KOPT-K1 (cell line): ENCODE measurements around the gene CELF4.

Experiments
- H3K27ac ChIP-seq: fragments of 200-600 bp; sonication (generic); 2 replicates; pipeline ENCODE4 v1.5.1; 2016; ENCODE audit warnings: antibody characterized with exemption, mild to moderate bottlenecking, low read depth, low read length; ENCODE audit not compliant: poor library complexity, severe bottlenecking
- H3K36me3 ChIP-seq: fragments of 200-600 bp; sonication (generic); 2 replicates; pipeline ENCODE4 v1.5.1; 2017; ENCODE audit warnings: antibody characterized with exemption, mild to moderate bottlenecking, low read length, moderate library complexity; ENCODE audit not compliant: insufficient read depth
- H3K9me3 ChIP-seq: fragments of 200-600 bp; sonication (generic); 2 replicates; pipeline ENCODE4 v1.5.1; 2017; ENCODE audit warnings: antibody characterized with exemption, low read length, mild to moderate bottlenecking; ENCODE audit not compliant: insufficient read depth, poor library complexity, severe bottlenecking

CELF4 gene

DNA sequence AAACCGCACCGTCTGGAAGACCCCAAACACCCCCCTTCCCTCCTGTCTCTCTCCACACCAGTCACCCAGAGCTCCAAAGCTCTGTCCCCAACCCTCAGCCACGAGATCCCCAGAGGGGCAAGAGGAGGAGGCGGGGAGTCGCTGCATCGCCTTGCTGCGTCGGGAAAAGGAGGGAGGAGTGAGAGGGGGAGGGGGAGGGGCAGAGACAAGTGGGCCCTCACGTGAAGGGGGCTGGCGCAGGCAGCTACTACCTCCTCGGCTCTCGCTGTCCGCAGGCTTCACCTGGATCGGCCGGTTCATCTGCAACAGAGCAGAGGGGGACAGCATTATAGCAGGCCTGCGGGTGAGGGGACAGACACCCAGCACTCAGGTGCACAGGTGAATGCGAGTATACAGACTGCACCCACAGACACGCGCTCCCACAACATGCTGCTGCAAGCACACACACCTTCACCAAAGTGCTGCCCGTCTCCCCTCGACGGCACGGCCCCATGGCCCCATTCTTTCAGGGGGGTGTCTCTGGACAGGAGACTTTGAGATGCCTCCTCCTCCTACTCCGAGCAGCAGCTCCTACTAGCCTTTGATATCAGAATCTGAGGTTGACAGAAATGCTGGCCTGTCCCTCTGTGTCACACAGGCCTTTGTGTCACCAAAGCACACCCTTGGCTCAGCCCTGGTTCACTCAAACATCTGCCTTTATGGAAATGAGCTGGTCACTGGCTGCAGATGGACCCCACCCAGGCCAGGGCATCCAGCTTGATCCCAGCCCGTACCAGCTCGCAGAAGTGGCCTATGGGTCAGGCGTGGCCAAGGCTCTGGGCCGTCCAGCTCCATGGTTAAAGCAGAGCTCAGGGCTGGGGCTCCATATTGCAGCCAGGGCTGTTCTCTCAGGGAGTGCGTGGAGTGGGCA, 243.8 kb downstream of the CELF4 start:
- no peaks in the 10 kb centered on the region for H3K9me3 ChIP-seq
- no peak overlapping the region for H3K27ac ChIP-seq
- H3K36me3 ChIP-seq, result no peaks in the 10 kb centered on the region

DNA sequence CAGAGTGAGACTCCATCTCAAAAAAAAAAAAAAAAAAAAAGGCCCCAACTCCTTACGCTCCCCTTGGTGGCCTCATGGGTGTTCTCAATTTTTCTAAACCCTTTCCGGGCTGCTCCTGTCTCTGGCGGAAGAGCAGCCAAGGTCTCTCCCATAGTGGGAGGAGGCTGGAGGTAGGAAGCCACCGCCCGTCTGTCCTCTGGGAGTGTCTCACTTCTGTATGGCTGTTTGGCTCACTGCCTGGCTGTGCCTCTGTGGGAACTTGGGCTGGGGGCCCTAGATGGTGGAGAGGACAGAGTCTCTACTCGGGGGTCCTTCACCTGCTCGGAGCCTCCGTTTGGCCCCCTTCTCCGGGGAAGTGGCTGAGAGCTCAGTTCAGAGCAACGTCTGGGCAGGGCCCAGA, 245.3 kb downstream of the CELF4 start:
- Histone ChIP-seq H3K9me3 (no peaks in the 10 kb centered on the region), H3K27ac (no peak overlapping the region), H3K36me3 (no peaks in the 10 kb centered on the region)

DNA sequence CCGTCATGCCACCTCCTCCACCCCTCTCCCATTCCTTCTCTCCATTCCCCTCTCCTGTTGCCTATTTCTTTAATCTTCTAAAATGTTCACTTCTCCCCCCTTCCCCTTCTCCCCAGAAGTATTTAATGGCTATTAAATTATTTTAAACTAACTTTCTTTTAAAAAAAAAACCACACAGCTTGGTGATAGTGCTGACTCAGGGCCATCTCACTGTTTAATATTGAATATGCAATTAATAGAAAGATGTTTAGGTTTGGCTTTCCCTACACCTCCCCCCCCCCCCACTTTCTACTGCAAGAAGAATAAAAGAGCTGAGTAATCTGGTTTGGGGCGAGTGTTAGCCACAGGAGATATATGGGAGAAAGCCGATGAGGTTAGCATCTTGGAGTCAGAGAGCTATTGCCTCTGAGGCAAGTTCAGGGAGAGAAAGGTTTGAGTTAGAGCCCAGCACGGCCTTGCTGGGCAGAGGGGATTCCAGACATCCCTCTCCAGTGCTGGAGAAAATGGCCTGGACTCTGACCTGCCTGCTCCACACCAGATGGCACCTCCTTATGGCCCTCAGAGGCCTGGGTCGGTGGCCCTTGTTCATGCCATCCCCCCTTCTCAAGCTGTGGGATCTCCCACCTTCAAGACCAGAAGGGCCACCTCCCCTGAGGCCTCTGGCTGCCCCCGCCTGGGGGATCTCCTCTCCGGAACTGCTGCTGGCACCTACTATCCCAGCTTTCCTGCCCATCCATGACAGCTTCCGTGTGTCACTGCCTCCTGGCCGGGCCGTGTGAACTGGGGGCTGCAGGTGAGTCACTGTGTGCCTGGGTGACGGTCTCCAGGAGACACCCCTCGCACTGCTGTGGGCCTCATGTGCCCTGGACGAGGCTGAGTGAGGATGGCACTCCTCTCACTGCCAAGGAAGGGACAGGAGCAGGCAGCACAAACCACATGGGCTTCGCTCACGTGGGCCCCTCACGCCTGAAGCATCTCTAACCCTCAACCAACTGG, 246.9 kb downstream of the CELF4 start:
- Histone ChIP-seq H3K36me3 (no peaks in the 10 kb centered on the region), H3K9me3 (no peaks in the 10 kb centered on the region), H3K27ac (no peak overlapping the region)

DNA sequence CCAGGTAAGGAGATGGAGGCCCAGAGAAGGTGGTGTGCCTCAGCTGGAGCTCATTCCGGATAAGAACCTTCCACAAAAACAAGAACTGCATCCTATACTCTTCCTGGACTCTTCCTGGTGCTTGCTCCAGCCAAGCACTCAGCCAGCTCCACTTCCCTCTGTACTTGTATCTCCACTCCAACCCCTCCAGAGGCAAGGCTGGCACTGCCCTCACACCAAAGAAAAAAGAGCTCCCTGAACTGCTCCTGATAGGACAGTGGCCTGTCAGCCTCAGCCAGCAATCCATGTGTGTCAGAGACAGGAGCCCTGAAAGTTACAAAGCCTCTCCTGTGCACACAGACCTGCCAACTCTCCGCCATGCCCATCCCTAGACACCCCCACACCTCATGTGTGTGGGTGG, 248.1 kb downstream of the CELF4 start:
- H3K9me3 ChIP-seq, result no peaks in the 10 kb centered on the region
- no peaks in the 10 kb centered on the region for H3K36me3 ChIP-seq
- no peak overlapping the region for H3K27ac ChIP-seq

DNA sequence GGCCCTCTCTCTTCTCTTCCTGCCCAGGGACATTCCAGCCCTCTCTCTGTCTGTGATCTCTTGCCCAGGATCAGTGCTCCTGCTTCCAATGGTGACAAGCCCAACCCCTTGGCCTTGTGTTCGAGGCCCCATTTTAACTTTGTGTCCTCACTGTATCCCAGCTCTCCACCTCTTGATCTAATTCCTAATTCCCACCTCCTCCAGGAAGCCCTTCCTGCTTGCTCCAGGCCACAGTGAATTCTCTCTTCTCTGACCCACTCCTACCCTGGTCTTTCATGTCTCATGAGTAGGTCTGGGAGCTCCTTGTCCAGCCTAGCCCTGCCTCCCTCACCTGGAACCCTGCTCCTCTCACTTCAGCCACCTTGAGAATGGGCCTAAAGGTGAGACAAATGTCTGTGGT, 249.1 kb downstream of the CELF4 start:
- Histone ChIP-seq H3K36me3 (no peaks in the 10 kb centered on the region), H3K9me3 (no peaks in the 10 kb centered on the region), H3K27ac (no peak overlapping the region)

DNA sequence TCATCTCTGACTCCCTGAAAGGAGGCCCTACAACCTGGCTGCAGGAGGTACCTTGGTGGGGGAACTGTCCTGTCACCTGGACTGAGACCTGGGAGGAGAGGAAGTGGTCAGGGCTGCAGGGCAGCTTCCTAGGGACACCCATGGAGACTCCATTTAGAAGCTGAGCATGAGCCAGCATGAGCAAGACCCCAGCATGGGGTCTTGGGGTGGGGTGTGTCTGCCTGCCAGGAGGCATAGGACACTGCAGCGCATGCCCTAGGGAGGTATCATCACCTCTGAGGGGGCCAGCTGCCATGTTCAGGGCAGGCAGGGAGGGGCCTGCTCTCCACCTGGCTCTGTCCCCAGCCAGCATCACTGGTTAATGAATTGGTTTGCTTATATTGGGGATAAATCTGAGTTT, 249.7 kb downstream of the CELF4 start:
- Histone ChIP-seq H3K9me3 (no peaks in the 10 kb centered on the region), H3K27ac (no peak overlapping the region), H3K36me3 (no peaks in the 10 kb centered on the region)

DNA sequence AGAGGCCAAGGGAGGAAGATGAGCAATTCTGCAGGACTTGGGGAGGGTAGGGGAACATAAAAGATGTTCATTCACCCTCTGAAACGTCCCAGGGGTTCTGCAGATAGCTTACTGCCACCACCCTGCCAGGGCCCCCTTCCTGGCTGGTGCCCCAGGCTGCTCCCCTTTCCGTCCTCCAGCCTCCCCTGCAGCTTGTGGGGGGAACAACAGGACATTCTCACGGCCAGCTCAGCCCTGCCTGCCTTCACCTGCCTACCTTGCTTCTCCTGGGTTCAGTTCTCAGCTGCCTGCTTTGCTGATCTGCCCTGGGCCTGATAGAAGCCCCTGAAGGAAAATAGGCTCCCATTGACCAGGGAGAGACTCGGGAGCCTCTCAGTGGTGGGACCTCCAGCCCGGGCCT, 251.1 kb downstream of the CELF4 start:
- no peaks in the 10 kb centered on the region for H3K9me3 ChIP-seq
- no peaks in the 10 kb centered on the region for H3K36me3 ChIP-seq
- no peak overlapping the region for H3K27ac ChIP-seq

DNA sequence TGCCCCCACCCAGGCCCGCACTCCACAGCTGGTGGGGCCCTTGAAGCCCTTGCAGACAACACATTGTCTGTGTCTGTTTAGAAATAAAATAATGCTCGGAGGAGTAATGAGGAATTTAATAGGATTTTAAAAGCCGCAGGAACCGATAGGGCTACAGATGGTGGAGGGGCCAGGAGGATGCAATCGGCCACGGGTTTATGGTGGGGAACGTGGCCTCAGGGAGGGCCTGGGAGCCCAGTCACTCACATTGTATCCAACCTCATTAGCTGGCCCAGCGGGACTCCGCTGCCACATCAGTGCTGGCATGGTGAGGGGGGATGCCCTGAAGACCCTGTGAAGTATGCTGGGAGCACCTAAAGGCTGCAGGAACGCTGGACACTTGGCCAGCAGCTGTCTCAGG, 252.0 kb downstream of the CELF4 start:
- H3K27ac ChIP-seq, result no peak overlapping the region
- no peaks in the 10 kb centered on the region for H3K36me3 ChIP-seq
- no peaks in the 10 kb centered on the region for H3K9me3 ChIP-seq

DNA sequence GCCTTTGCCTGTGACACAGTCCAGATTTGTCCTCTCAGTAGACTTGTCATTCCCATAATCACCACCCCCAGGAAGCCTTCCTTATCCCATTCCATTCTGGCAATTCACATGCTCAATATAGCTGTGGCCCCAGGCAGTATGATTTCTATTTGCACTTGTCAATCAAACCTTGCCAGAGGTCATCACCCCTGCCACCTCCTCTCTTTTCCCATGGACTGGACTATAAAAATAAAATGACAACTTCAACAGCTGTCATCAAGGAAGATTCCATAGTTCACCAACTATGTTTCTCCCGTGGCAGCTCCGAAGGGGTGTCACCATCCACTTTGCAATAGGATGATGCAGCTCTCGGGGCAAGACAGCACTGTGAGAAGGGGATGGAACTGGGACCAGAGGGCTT, 255.7 kb downstream of the CELF4 start:
- H3K27ac ChIP-seq, result no peak overlapping the region
- H3K9me3 ChIP-seq, result no peaks in the 10 kb centered on the region
- no peaks in the 10 kb centered on the region for H3K36me3 ChIP-seq

DNA sequence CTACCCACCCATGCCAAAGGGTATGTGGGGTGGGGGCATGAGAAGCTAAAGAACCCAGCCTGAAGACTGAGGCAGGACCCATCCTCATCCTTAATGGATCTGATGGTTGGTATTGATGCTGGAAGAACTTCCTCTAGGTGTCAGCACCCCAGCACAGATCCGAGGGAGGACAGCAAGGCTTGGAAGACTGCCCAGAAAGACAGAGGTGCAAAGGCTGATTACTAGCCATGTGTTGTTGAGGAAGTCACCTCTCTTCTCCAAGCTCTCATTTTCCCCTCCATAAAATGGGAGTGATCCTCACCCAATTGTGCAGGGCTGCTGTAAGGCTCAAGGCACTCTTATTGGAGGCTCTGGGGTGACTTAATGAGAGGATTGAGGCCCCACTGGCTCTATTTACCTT, 256.5 kb downstream of the CELF4 start:
- Histone ChIP-seq H3K36me3 (no peaks in the 10 kb centered on the region), H3K9me3 (no peaks in the 10 kb centered on the region), H3K27ac (no peak overlapping the region)

DNA sequence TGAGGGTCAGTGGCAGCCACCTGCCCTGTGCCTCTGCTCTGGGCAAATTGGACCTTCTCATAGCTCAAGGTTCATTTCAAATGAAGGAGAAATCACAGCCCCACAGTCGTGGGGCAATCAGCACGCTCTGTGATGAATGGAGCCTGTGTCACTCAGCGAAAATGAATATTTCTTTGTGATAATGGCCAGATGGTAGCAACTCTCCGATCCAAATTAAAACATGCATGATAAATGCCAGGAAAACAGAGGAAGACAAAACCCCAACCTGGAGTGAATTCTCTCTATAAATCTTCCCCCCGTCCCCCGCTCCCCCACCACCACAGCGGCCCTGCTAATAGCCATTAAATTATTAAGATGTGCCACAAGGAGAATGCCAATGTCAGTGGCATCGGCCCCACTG, 258.4 kb downstream of the CELF4 start:
- no peak overlapping the region for H3K27ac ChIP-seq
- H3K36me3 ChIP-seq, result no peaks in the 10 kb centered on the region
- H3K9me3 ChIP-seq, result no peaks in the 10 kb centered on the region

DNA sequence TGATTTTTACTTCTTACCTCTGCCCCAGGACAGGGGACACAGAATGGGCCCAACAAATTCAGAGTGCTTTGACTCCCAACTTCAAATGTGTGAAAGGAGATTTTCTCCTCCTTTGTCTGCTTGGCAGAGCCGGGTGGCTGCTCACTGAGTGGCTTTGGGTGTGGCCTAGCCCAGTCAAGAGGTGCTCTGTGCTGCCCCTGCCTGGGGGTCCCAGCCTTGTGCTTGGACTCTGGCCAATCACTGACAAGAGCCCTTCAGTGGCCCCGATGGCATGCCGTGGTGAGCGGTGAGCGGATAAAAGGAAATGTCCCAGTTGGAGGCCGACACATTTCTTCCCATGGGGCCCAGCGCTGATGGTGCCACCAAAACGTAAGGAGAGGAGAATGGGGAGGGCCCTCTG, 259.2 kb downstream of the CELF4 start:
- no peak overlapping the region for H3K27ac ChIP-seq
- H3K36me3 ChIP-seq, result no peaks in the 10 kb centered on the region
- H3K9me3 ChIP-seq, result no peaks in the 10 kb centered on the region

DNA sequence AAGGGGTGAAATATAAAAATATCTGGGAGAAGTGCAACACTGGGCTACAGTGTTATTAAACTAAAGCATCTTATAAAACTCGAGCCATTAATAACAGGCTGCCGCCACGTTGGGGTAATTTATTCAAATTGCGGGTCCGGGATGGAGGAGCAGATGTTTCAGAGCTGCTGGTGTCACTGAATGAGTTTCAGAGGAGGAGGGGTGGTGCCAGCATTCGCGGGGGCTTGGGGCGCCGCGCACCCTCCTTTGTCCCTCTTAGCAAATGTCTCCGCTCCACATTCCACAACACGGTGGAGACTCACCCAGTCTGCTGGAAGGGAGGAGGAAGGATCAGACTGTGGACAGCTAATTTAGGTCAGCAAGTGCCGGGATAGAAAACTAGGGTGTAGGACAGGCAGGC, 260.5 kb downstream of the CELF4 start:
- Histone ChIP-seq H3K36me3 (no peaks in the 10 kb centered on the region), H3K9me3 (no peaks in the 10 kb centered on the region), H3K27ac (no peak overlapping the region)

DNA sequence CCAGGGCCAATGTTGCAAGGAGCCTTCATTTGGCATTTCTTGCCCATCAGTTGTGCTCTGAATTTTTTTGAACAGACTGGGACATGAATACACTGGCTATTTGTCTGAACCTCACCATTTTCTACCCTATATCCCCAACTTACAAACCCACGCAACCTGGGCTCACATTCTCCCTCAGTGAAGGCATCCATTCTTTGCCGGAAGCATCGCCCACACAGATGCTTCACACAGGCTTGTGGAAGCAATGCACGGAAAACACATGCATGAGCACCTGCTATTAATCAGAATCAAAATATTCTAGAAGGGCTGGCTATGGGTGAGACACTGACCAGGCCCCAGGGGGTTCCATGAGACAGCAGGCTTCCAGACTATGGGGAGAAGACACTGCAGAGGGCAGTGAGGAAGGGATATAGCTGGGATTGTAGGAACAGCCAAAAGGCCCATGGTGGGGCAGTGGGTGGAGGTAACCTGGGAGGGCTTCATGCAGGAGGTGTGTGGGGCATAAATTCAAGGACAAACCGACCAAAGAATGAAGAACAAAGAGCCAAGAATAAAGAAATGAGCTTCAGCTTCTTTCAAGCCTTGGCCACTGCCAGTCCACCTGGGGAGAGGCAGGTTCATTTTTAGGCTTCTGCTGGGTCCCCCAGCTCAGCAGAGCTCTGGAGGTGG, 261.5 kb downstream of the CELF4 start:
- Histone ChIP-seq H3K36me3 (no peaks in the 10 kb centered on the region), H3K9me3 (no peaks in the 10 kb centered on the region), H3K27ac (no peak overlapping the region)

DNA sequence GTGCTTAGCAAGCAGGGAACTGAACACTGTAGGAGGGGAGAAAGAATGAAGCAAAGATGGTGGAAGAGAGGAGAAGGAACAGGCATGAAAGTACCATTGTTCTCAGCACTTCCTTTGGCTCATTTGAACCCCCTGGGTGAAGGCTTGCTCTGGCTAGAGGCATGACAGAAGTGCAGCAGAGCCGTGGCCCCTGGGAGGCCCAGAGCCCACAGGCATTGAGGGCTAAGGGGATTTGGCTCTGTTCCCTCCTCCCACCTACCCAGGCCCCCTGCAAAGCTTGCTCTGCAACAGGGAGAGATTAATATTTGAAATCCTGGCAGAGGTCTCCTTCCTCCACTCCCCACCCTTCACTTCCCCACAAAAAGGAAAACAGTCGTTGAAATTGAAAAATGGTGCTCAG, 262.6 kb downstream of the CELF4 start:
- H3K9me3 ChIP-seq, result no peaks in the 10 kb centered on the region
- H3K36me3 ChIP-seq, result no peaks in the 10 kb centered on the region
- H3K27ac ChIP-seq, result no peak overlapping the region
